HG03442 (cell line): ENCODE measurements around the gene HACD4.
"Not testable (repeated sequence)": the region's sequence is repeated elsewhere in the genome, so short reads cannot be mapped to it uniquely, and the experiment has no call there.

Experiments used
- ATAC-seq: cut with Tn5 transposase; IDR thresholded peaks from one replicate; pipeline ENCODE4 v1.9.1; 2021; ENCODE audit warnings: mild to moderate bottlenecking, moderate library complexity; ENCODE audit not compliant: unreplicated experiment

HACD4 gene

DNA sequence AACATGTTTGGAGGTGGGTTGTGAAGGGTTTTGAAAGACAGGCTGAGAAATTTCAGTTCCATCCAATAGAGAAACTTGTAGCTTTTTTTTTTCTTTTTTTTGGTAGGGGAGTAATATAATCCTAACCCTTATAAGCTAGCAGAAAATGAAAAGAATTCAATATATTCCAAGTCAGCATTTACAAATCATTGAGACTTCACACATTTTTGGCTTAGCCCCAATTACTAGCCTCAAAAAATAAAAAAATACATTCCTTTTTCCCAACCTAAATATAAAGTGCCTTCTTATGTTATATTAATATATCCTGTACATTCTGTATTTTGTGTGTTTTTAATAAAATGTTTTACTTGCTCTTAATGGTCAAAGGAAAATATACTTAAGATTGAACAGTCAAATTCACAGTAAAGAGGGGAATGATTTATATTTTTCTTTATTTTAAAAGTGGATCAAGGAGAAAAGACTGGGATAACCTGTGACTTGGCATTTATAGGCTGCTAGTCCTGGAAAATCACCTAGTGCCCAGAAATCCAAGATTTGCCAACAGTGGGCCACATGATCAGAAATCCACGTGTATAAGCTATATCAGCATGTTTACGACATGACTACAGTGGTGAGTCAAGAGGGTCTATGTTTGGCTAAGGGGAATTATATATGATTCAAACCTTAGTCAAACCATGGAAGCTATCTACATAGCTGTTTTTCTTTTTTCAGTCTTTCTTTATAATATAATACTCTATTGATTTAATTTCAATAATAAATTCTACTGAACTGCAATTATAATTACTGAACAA, 14.5 kb downstream of the HACD4 start:
- ATAC-seq: no peak

DNA sequence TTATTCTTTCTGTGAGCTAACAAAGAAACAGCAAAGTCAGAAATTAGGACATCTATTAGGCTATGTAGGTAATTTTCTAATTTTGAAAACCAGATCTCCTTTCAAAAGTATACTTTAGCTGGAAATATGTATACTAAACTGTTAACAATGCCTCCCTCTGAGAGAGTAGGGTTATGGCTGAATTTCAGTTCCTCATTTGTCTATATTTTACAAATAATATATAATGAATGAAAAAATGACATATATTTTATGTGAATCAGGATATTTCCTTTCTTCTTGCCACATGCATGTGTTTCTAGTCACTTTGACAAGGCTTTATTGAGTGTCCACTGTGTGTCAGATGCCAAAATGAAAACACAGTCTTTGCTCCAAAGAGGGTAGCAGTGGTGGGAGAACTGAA, 15.4 kb downstream of the HACD4 start:
- ATAC-seq: peak; percentile 49

DNA sequence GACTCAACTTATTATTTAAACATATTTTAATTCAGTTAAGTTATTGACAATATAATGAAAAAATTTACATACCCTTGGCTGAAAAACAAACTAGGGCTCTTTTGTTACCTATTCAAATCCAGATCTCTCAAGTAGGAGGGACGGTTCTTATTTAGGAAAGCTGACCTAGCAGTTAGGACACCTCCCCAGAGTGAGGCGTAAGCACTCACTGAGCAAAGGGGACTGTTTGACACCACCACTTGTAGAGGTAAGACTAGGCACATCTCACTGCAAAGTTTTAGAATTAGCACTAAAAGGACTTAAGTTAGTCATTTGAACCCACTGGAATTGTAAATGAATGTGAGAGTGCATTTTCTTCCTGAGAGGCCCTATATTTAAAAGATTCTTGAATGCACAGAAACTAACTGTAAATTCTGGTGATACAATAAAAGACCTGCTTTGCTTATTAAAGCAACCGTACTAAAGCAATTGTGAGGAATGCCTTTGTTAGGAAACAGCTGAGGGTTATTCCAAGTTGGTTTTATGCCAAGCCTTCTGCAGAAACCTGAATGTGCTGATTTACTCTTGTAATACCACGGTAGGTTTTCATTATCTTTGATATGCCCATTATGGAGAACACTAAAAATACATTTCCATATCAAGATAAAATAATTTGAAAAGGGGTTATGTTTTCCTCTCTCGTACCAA, 16.2 kb downstream of the HACD4 start:
- no peak for ATAC-seq

DNA sequence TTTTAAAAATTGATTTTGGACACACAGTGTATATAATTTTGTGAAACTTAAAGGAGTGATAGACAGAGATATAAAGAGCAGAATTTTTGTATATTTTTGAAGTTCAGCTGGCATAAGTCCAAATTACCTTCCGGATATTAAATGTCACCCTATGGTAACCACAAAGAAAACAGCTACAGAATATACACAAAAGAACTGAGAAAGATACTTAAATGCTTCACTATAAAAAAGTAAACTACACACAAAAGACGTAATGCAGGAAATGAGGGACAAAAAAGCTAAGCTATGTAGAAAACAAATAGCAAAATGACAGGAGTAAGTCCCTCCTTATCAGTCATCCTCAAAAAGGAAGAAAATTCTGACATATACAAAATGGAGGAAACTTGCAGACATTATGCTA, 29.4 kb downstream of the HACD4 start:
- no peak for ATAC-seq

DNA sequence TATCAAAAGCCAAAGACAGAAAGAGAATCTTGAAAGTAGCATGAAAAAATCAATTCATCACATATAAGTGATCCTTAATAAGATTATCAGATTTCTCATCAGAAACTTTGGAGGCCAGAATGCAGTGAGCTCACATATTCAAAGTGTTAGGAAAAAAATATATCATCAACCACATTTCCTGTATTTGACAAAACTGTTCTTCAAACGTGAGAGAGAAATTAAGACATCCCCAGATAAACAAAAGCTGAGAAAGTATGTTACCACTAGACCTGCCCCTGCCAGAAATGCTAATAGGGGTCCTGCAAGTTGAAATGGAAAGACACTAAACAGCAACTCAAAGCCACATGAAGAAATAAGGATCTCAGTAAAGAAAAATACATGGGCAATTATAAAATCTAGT, 29.9 kb downstream of the HACD4 start:
- ATAC-seq: no peak

DNA sequence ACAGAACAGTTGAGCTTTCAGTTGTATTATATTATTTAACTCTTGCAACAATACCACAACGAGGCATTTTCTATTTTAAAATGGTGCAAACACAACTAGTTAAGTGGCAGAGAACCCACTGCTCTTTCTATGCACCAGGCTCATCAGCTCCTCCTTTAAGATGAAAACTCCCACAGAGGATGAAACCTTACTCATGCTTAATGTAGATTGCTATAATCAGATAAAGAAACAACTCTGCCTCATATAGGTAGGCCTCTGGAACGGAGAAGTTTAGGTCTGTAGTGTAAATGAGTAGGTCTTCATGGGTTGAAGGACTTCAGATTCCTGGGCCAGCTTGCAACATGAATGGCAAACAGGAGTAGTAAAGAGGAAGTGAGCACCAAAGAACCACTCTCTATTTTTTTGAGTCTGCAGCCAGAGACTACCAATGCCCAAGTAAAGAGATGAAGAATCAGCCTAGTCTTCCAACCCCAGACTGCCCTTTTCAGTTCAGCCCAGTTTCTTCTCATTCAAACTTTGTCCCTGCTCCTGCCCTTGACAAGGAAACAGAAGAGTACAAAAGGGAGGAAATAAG, 33.9 kb downstream of the HACD4 start:
- ATAC-seq: peak; percentile 67

DNA sequence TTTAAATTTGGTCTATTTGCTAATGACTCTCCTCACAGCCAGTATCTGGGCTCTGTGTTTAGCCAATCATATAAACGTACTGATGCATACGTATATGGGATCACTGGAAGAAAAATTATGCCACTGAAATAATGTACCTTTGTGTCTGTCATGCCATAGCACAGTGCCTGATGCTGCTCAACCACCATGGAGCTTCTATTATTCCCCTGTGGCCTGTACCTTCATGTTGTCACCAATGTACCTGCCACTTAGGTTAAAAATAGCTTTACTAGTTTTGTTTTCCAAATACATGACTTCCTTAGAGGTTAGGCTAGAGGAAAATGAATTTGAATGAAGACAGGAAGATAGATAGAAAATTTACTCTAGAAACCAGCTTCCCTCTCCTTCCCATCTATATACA, 34.6 kb downstream of the HACD4 start:
- peak; percentile 73 for ATAC-seq

DNA sequence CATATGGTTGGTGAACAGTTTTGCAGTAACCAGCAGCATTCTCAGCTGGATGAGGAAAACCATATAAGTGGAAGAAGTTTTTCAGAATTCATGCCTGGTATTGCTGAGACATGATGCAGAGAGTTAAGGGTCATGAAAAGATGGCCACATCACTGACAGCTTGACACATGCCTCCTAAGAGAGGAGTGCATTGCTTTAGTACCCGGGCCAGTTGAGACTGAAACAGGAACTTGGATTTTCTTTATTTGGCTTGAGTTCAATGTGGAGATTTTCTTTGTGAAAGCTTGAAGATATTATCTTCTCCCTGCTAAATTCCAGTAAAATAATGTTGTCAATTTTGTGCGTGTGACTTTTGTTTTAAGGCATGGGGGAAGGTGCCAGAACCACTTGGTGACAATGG, 35.8 kb downstream of the HACD4 start:
- ATAC-seq: no peak

DNA sequence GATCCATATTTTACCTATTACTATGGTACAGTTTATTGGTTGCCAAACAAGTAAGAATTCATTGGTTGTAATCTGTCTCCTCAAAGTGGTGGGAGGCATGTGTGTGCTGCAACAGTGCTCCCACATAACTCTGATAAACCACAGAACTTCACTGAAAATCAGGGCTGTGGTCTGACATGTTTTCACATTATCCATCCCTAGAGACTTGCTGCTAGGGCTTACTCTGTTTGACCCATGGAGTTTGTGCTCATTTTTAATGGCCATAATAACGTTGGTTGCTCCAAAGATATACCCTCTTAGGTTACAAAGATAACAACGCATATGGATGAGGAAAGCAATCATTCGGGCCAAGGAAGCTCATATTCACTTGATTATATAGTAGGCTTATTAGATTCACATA, 37.0 kb downstream of the HACD4 start:
- ATAC-seq: no peak

DNA sequence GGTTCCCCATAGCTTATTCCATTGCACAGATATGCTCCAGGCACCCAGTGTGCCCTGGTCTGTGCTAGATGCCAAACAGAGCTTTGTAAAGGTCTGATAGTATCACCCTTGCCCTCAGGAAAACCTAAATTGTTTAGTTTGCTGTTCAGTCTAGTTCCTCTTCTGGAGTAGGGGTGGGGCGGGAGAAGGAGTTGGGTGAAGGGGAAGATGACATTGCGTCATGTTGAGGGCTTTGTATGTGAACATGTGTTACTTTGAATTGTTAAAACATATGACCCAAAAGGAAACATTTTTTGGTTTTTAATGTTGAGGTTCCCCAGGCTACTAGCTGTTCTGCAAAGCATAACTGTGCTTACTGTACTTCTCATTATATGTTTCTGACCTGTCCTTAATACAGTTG, 40.6 kb downstream of the HACD4 start:
- ATAC-seq: no peak

DNA sequence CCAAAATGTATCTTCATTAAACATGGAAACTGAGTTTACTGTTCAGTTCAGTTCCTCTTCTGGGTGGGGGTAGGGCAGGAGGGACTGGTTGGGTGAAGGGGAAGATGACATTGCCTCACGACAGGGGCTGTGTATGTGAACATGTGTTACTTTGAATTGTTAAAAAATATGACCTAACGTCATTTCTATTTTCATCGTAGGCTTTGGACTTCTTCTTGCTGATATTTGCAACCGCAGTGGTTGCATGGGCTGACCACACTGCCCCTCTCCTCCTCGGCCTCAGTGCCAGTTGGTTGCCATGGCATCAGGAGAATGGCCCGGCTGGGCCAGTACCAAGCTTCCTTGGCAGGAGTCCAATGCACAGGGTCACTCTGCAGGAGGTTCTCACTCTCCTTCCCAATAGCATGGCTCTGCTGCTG, 41.5 kb downstream of the HACD4 start:
- ATAC-seq: no peak

DNA sequence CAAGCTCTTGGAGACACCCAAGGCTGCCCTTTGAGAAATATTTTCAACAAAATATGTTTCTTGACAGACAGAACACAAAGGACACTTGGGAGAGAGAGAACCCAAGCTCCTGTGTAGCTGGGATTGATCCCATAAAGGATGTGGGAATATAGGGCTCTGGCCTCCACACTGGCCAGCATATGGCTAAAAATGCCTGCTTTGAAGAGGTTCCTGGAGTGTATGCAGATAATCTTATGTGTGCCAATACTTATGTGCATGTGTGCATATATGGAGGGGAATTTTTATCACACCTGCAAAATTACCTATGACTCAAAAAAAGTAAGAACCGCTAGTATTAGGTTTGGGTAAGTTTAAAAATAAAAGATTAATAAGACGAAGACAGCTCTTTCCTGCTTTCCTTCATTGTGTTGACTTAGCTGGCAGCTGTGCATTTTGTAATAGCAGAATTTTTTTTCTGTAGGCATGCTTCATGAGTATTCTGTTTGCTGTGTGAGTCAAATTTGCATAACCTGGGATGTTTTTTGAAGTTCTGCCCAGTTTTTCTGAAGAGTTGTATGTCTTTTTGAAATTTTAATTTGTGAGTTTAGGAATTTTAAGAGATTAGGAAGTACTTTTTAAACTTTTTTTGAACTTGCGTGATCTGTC, 42.6 kb downstream of the HACD4 start:
- no peak for ATAC-seq

DNA sequence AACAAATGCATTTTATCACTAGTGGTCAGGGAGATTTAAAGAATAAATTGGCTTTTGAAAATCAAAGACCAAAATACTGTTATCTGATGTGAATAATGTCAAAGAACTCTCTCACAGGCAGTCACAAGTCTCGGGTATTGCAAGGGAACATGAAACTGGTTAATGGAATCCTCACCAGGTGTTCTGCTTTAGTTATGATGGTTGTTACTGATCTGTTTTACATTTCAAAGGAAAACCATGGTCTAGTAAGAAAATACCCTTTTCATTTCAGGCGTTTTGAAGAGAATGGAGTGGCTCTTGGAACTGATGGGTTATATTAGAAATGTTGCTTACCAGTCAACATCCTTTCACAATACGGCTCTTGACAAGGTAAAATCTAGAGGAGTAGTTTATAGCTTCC, 43.4 kb downstream of the HACD4 start:
- ATAC-seq: no peak

DNA sequence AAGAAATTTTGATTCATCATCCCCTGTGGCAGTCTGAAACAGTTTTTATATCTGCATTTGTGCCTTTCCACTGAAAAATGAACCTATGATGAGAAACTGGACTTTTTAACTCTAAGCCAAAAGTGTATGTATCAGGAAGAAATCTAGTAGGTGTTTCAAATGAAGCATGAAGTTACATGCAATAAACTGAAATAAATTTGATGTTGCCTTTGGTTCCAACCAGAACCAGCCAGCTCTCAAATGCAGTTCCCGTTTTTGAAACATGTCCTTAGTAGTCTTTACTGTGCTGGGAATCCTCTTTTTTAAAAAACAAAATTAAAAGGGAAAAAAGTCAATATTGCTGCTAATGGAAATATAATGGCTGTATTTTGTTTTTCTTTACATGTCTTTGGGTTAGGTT, 43.9 kb downstream of the HACD4 start:
- no peak for ATAC-seq

DNA sequence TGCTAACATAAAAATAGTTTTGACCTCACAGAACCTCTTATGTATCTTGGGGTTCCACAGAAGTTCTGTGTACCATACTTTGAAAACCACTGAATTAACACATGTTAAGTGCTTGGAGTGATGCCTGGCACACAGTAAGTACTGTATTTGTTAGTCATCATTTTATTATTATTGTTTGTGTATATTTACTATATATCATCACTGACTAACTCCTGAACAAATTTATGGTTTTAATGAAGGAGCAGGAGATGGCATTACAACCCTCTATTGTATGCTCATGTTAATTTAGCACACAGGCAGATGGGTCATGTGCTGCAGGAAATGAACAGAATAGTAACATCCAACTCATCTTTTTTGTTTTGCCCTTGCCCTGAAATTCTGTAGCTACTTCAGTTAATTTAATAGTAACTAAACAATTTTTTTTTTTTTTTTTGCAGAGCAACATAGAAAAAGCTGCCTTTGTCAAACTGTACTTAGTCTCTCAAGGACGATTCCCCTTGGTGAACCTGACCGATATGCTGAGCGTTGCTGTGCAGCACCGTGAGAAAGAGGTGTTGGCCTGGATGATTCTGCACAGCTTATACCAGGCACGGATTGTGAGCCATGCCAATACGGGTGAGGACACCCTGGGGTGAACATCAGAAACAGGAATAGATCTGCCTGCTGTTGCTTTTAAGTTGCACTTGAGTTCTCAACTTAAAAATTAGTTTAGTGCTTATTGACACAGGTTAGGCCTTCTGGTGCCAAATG, 45.4 kb downstream of the HACD4 start:
- no peak for ATAC-seq

DNA sequence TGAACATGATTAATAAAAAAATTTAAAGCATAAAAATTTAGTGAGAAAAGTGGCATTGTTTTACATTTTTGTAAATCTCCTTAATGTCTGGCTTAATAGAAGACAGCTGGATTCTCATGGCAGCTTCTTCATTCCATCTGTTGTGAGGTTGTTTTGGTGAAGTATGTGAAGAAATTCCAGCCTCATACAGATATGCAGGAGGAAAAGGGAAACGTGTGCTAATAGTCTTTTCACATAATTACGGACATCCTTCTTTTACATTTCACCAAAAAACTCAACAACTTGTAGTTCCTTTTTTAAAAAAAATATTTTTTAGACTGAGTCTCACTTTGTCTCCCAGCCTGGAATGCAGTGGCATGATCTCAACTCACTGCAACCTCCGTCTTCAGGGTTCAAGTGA, 46.9 kb downstream of the HACD4 start:
- ATAC-seq: no peak

DNA sequence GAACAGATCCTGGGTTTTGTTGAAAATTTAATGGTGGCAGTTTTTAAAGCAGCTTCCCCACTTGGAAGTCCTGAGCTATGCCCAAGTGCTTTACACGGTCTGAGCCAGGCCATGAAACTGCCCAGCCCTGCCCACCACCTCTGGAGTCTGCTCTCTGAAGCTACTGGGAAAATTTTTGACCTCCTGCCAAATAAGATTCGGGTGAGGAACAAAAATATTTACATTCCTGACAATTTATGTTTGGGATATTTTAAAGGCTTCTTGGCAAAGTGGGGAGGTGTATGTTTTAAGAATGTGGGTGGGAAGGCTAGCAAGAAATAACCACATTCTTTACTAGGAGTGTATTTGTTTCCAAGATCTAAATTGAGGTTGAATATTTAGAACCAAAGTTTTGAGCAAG, 50.0 kb downstream of the HACD4 start:
- no peak for ATAC-seq

DNA sequence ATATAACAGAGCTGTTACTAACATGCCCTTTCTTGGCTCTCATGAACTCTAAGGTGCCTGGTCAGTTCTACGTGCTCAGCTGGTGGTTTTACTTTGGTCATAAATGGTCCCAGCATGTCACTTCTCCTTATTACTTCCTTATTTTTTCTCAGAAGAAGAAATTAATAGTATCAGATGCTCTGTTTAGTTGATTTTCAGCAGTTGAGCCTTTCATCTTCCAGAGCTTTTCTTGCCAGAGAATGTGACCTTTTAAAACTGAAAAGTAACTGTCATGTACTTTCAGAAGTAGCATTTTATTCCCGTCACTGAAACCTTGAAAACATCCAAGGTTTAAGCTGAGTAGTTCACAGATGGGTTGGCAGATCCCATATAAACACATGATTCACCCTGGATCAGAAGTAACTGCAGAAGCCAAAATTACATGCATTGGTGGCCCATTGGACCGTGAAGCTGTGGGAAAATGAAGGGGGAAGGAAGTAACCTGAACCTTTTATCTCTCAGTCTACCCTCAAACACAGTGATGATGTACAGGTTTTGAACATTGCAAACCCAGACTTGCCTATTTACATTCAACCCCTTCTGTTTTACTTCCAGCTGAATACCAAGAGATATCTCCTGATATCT, 50.5 kb downstream of the HACD4 start:
- ATAC-seq: peak; percentile 84

DNA sequence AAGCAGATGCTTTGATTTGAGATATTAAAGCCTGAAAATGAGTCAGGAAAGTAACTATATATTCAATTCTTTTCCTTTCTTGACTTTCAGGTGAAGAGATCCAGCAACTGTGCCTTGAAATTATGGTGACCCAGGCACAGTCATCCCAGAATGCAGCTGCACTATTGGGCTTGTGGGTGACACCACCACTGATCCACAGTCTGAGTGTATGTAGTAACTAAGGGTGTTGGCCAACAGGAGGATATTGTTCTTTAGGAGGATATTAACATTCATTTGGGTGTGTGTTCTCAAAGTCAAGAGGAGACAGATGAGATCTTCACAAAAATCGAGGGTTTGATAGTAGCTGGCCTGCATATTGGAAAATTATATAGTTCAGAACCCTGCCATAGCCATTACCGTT, 53.2 kb downstream of the HACD4 start:
- no peak for ATAC-seq

DNA sequence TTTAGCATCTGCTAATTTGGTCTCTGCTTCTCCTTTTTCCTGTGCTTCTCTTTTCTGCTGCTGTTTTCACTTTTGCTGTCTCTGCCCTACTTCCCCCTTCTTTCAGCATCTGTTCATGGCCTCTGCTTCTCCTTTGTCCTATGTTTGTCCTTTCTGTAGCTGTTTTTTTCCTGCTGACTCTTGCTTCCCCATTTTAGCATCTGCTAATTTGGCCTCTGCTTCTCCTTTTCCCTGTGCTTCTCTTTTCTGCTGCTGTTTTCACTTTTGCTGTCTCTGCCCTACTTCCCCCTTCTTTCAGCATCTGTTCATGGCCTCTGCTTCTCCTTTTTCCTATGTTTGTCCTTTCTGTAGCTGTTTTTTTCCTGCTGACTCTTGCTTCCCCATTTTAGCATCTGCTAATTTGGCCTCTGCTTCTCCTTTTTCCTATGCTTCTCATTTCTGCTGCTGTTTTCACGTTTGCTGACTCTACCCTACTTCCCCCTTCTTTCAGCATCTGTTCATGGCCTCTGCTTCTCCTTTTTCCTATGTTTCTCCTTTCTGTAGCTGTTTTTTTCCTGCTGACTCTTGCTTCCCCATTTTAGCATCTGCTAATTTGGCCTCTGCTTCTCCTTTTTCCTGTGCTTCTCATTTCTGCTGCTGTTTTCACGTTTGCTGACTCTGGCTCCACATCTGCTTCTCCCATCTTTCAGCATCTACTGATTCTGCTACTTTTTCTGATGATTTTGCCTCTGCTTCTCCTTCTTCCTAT, 57.1 kb downstream of the HACD4 start:
- not testable (repeated sequence) for ATAC-seq
